ENCODE measurements around the gene SLC2A5.

DNA sequence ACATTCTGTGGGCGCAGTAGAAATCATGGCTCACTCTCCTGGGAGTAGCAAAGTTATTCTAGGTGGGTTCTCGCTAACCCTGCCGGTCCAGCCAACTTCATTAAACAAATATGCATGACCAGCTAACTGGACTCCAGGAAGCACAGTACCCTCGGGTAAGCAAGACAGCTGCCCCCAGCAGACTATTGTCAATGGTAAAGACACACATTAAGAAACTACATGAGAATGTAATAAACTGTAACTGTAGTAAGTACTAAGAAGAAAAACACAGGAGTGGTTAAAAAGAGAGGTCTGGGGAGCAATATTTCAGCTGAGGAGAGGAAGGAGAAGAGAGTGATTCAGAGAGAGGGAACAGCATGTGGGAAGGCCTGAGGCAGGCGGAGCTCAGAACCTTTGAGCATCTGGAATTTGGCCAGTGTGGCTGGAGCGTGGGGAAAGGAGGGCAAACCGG is 7.4 kb downstream of the SLC2A5 start:
- TF ChIP-seq, protein P1, sequence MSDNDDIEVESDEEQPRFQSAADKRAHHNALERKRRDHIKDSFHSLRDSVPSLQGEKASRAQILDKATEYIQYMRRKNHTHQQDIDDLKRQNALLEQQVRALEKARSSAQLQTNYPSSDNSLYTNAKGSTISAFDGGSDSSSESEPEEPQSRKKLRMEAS (IDR thresholded peaks at IDR 0.05; ENCODE audit: insufficient read depth, insufficient read length) = no peak
- TF ChIP-seq, protein P2, sequence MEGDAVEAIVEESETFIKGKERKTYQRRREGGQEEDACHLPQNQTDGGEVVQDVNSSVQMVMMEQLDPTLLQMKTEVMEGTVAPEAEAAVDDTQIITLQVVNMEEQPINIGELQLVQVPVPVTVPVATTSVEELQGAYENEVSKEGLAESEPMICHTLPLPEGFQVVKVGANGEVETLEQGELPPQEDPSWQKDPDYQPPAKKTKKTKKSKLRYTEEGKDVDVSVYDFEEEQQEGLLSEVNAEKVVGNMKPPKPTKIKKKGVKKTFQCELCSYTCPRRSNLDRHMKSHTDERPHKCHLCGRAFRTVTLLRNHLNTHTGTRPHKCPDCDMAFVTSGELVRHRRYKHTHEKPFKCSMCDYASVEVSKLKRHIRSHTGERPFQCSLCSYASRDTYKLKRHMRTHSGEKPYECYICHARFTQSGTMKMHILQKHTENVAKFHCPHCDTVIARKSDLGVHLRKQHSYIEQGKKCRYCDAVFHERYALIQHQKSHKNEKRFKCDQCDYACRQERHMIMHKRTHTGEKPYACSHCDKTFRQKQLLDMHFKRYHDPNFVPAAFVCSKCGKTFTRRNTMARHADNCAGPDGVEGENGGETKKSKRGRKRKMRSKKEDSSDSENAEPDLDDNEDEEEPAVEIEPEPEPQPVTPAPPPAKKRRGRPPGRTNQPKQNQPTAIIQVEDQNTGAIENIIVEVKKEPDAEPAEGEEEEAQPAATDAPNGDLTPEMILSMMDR (IDR thresholded peaks at IDR 0.05; ENCODE audit: extremely low read depth in 1 of 2, insufficient read depth in 1 of 2, low read depth in 1 of 2, low read length in 2 of 2) = no peak

Data from endothelial cell of umbilical vein (primary cell).